Loucy (cell line): ENCODE measurements around the gene TLE2.

ENCODE experiments used
- H2AFZ ChIP-seq: fragments of 200-600 bp; sonication (generic); 2 replicates; pipeline ENCODE4 v1.6.0; 2016; ENCODE audit warnings: antibody characterized with exemption, mild to moderate bottlenecking, low read length, moderate library complexity
- H3F3A ChIP-seq: fragments of 200-600 bp; 2 replicates; pipeline ENCODE4 v1.6.0; 2016; ENCODE audit warnings: antibody characterized with exemption, low read depth, mild to moderate bottlenecking
- H3K27me3 ChIP-seq: fragments of 200-600 bp; sonication (generic); 2 replicates; pipeline ENCODE4 v1.6.1; 2014; ENCODE audit warnings: low read length, mild to moderate bottlenecking; ENCODE audit not compliant: insufficient read depth, poor library complexity, severe bottlenecking
- H3K36me3 ChIP-seq: fragments of 200-600 bp; sonication (generic); 2 replicates; pipeline ENCODE4 v1.6.1; 2016; ENCODE audit warnings: low read length; ENCODE audit not compliant: insufficient read depth
- H3K4me1 ChIP-seq: fragments of 200-600 bp; sonication (generic); 2 replicates; pipeline ENCODE4 v1.5.1; 2014; ENCODE audit warnings: low read length, mild to moderate bottlenecking; ENCODE audit not compliant: insufficient read depth, poor library complexity, severe bottlenecking
- H3K4me2 ChIP-seq: fragments of 200-600 bp; sonication (generic); 2 replicates; pipeline ENCODE4 v1.6.0; 2014; ENCODE audit warnings: antibody characterized with exemption, low read length, low read depth, mild to moderate bottlenecking; ENCODE audit not compliant: poor library complexity, severe bottlenecking
- H3K4me3 ChIP-seq: fragments of 200-600 bp; sonication (generic); 2 replicates; pipeline ENCODE4 v1.5.1; 2014; ENCODE audit warnings: low read length, mild to moderate bottlenecking, mixed read lengths; ENCODE audit not compliant: poor library complexity, severe bottlenecking
- H3K79me2 ChIP-seq: fragments of 200-600 bp; sonication (generic); 2 replicates; pipeline ENCODE4 v1.6.1; 2014; ENCODE audit warnings: low read length; ENCODE audit not compliant: insufficient read depth
- H3K9ac ChIP-seq: fragments of 200-600 bp; sonication (generic); 2 replicates; pipeline ENCODE4 v1.6.0; 2014; ENCODE audit warnings: mild to moderate bottlenecking, low read depth, low read length, moderate library complexity; ENCODE audit not compliant: poor library complexity, severe bottlenecking
- H3K9me2 ChIP-seq: fragments of 200-600 bp; sonication (generic); replicated peaks from 2 replicates; pipeline ENCODE4 v1.6.1; 2016; ENCODE audit warnings: low read depth, low read length, mixed read lengths
- H3K9me3 ChIP-seq: fragments of 200-600 bp; sonication (generic); 2 replicates; pipeline ENCODE4 v1.6.1; 2014; ENCODE audit warnings: mild to moderate bottlenecking, antibody characterized with exemption, low read length, low read depth; ENCODE audit not compliant: insufficient read depth
- H4K20me1 ChIP-seq: fragments of 200-600 bp; sonication (generic); 2 replicates; pipeline ENCODE4 v1.6.0; 2014; ENCODE audit warnings: antibody characterized with exemption, low read length, mild to moderate bottlenecking; ENCODE audit not compliant: insufficient read depth, poor library complexity, severe bottlenecking
- EZH2phosphoT487 ChIP-seq: fragments of 200-600 bp; IDR thresholded peaks from 2 replicates; pipeline ENCODE4 v1.6.1; 2018; ENCODE audit warnings: antibody characterized with exemption, mild to moderate bottlenecking, moderate library complexity, borderline replicate concordance
- TF ChIP-seq, protein P1 (sequence below): fragments of 200-600 bp; sonication (generic); conservative IDR thresholded peaks from 2 replicates; pipeline ENCODE4 v1.5.1; 2014; ENCODE audit warnings: mild to moderate bottlenecking, antibody characterized with exemption, low read length

TLE2 gene

DNA sequence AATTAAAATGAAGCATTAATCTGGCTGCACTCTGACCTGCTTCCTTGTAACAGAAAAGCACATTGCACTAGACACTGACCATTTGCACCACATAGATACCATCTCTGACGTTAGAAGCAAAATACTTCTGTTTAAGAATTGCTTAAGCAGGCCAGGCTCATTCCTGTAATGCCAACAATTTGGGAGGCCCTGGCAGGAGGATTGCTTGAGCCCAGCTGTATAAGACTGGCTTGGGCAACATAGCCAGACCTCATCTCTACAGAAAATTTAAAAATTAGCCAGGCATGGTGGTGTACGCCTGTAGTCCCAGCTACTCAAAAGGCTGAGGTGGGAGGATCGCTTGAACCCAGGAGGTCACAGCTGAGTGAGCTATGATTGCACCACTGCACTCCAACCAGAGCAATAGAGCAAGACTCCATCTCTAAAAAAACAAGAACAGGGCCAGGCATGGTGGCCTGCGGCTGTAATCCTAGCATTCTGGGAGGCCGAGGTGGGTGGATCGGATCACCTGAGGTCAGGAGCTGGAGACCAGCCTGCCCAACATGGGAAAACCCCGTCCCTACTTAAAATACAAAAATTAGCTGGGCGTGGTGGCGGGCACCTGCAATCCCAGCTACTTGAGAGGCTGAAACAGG, 58.8 kb downstream of the TLE2 start:
- H3K36me3 ChIP-seq = no peaks in the 10 kb centered on the region
- no peak overlapping the region for H3K4me2 ChIP-seq
- H3F3A ChIP-seq = no peaks in the 10 kb centered on the region; the same call in 1 of the 2 replicates
- TF ChIP-seq, protein P1, sequence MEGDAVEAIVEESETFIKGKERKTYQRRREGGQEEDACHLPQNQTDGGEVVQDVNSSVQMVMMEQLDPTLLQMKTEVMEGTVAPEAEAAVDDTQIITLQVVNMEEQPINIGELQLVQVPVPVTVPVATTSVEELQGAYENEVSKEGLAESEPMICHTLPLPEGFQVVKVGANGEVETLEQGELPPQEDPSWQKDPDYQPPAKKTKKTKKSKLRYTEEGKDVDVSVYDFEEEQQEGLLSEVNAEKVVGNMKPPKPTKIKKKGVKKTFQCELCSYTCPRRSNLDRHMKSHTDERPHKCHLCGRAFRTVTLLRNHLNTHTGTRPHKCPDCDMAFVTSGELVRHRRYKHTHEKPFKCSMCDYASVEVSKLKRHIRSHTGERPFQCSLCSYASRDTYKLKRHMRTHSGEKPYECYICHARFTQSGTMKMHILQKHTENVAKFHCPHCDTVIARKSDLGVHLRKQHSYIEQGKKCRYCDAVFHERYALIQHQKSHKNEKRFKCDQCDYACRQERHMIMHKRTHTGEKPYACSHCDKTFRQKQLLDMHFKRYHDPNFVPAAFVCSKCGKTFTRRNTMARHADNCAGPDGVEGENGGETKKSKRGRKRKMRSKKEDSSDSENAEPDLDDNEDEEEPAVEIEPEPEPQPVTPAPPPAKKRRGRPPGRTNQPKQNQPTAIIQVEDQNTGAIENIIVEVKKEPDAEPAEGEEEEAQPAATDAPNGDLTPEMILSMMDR = no peak
- no peak for TF ChIP-seq EZH2phosphoT487
- no peaks in the 10 kb centered on the region for H3K79me2 ChIP-seq
- H3K9me3 ChIP-seq = no peaks in the 10 kb centered on the region
- no peaks in the 10 kb centered on the region for H4K20me1 ChIP-seq
- H3K9ac ChIP-seq = no peak overlapping the region
- H3K4me1 ChIP-seq = peaks cover 11% of the 10 kb centered on the region
- no peak overlapping the region for H2AFZ ChIP-seq
- no peaks in the 10 kb centered on the region for H3K9me2 ChIP-seq
- H3K27me3 ChIP-seq = no peaks in the 10 kb centered on the region
- no peak overlapping the region for H3K4me3 ChIP-seq

DNA sequence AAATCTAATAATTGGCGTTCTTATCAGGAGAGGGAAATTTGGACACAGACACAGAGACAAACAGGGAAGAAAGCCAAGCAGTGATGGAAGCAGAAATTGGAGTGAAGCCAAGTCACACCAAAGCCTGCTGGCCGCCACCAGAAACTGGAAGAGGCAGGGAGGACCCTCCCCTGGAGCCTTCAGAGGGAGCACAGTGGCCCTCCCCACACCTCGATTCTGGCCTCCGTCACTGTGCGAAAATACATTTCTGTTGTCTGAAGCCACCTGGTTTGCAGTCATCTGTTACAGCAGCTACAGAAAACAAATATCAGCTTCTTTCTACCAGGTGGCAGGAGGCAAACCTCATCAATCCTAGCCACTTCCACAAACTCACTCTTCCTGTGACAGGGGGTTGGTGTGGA, 60.0 kb downstream of the TLE2 start:
- H3K9me2 ChIP-seq = no peaks in the 10 kb centered on the region
- no peaks in the 10 kb centered on the region for H4K20me1 ChIP-seq
- H3K4me2 ChIP-seq = no peak overlapping the region
- no peak overlapping the region for H3K4me3 ChIP-seq
- no peaks in the 10 kb centered on the region for H3K79me2 ChIP-seq
- H3K27me3 ChIP-seq = no peaks in the 10 kb centered on the region
- peaks cover 5% of the 10 kb centered on the region for H3K4me1 ChIP-seq
- H3K36me3 ChIP-seq = no peaks in the 10 kb centered on the region
- no peak overlapping the region for H3K9ac ChIP-seq
- no peaks in the 10 kb centered on the region for H3F3A ChIP-seq
- H3K9me3 ChIP-seq = no peaks in the 10 kb centered on the region
- H2AFZ ChIP-seq = no peak overlapping the region
- TF ChIP-seq, protein P1 = no peak
- TF ChIP-seq EZH2phosphoT487 = no peak

DNA sequence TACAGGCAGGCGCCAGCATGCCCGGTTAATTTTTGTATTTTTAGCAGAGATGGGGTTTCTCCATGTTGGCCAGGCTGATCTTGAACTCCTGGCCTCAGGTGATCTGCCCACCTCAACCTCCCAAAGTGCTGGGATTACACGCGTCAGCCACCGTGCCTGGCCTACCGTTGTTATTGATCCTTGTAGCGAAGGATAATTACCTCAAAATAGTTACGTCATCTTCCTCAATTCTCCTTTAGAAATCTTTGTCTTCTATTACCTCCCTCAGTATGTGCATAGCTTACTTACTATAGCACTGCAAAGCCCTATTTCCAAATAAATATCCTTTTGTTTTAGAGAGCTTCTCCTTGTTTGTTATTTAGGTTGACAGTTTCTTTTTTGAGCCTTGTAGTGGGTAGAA, 61.1 kb downstream of the TLE2 start:
- H3K9me3 ChIP-seq = no peaks in the 10 kb centered on the region
- H3K4me1 ChIP-seq = peaks cover 5% of the 10 kb centered on the region
- H3K36me3 ChIP-seq = no peaks in the 10 kb centered on the region
- TF ChIP-seq, protein P1 = no peak
- TF ChIP-seq EZH2phosphoT487 = no peak
- H3K9ac ChIP-seq = no peak overlapping the region
- H3K79me2 ChIP-seq = no peaks in the 10 kb centered on the region
- H3K4me3 ChIP-seq = no peak overlapping the region
- no peaks in the 10 kb centered on the region for H3K9me2 ChIP-seq
- no peaks in the 10 kb centered on the region for H3K27me3 ChIP-seq
- H3F3A ChIP-seq = no peaks in the 10 kb centered on the region
- no peak overlapping the region for H2AFZ ChIP-seq
- H4K20me1 ChIP-seq = no peaks in the 10 kb centered on the region
- H3K4me2 ChIP-seq = no peak overlapping the region
